ENCODE measurements around the gene HDAC9.

GRCh38 chr7:18753972-18754610, 258.5 kb downstream of the HDAC9 start:
- TF ChIP-seq POLR2A (IDR thresholded peaks at IDR 0.05) (no peak), CTCF (IDR thresholded peaks at IDR 0.05) (no peak)
